HL-60 (cell line): ENCODE data around the gene KRT37.

ENCODE experiments used
- DNase-seq, 2 experiments: peaks; one replicate each; pipeline ENCODE4 v3.0.0-alpha.2; 2010 to 2020; ENCODE audit warnings: low read depth in 1 of 2, low spot score in 1 of 2
- H3K27ac ChIP-seq: fragments of 250-450 bp; sonication (Bioruptor Pico); replicated peaks from 2 replicates; pipeline ENCODE4 v1.5.1; 2020; ENCODE audit warnings: mild to moderate bottlenecking, moderate library complexity
- H3K27me3 ChIP-seq: fragments of 250-450 bp; sonication (Bioruptor Pico); 2 replicates; pipeline ENCODE4 v1.5.1; 2021; ENCODE audit warnings: mild to moderate bottlenecking, moderate library complexity; ENCODE audit not compliant: insufficient read depth, poor library complexity, severe bottlenecking
- H3K4me3 ChIP-seq: replicated peaks from 2 replicates; pipeline ENCODE4 v1.5.1; 2011; ENCODE audit warnings: mild to moderate bottlenecking, control low read depth, low read length; ENCODE audit not compliant: insufficient read depth
- CTCF ChIP-seq: IDR thresholded peaks from one replicate; pipeline ENCODE4 v1.5.1; 2011; ENCODE audit warnings: low read length, control low read depth, inconsistent platforms; ENCODE audit not compliant: insufficient read depth
- GABPA ChIP-seq: IDR thresholded peaks from 2 replicates; pipeline ENCODE4 v1.6.1; 2012; ENCODE audit warnings: low read depth
- POLR2AphosphoS5 ChIP-seq: IDR thresholded peaks from 2 replicates; pipeline ENCODE4 v1.6.1; 2012; ENCODE audit warnings: low read depth
- REST ChIP-seq: IDR thresholded peaks from 2 replicates; pipeline ENCODE4 v1.6.1; 2012; ENCODE audit warnings: low read depth; ENCODE audit not compliant: insufficient replicate concordance
- SPI1 ChIP-seq: IDR thresholded peaks from 2 replicates; pipeline ENCODE4 v1.6.1; 2012; ENCODE audit warnings: low read depth, mild to moderate bottlenecking, borderline replicate concordance

The KRT37 gene

GRCh38 chr17:41421617-41422016 lies 2.8 kb downstream of the KRT37 start:
- DNase-seq: no peak
- Histone ChIP-seq H3K27me3 (no peaks in the 10 kb centered on the region), H3K4me3 (no peak overlapping the region), H3K27ac (no peak overlapping the region)
- TF ChIP-seq REST (no peak), CTCF (no peak), SPI1 (no peak), POLR2AphosphoS5 (no peak), GABPA (no peak)

GRCh38 chr17:41421116-41421515 lies 3.3 kb downstream of the KRT37 start:
- Histone ChIP-seq H3K27me3 (no peaks in the 10 kb centered on the region), H3K27ac (no peak overlapping the region), H3K4me3 (no peak overlapping the region)
- TF ChIP-seq CTCF: no peak
- TF ChIP-seq SPI1: no peak
- TF ChIP-seq POLR2AphosphoS5: no peak
- no peak for TF ChIP-seq GABPA
- TF ChIP-seq REST: no peak
- DNase-seq: no peak

GRCh38 chr17:41420134-41420533 lies 4.3 kb downstream of the KRT37 start:
- Histone ChIP-seq H3K27me3 (no peaks in the 10 kb centered on the region), H3K4me3 (no peak overlapping the region), H3K27ac (no peak overlapping the region)
- TF ChIP-seq SPI1 (no peak), GABPA (no peak), CTCF (no peak), POLR2AphosphoS5 (no peak), REST (no peak)
- no peak for DNase-seq
